ENCODE measurements around the gene SLC39A8.

GRCh38 chr4:102295153-102295862, 50.0 kb downstream of the SLC39A8 start:
- TF ChIP-seq, protein P1, sequence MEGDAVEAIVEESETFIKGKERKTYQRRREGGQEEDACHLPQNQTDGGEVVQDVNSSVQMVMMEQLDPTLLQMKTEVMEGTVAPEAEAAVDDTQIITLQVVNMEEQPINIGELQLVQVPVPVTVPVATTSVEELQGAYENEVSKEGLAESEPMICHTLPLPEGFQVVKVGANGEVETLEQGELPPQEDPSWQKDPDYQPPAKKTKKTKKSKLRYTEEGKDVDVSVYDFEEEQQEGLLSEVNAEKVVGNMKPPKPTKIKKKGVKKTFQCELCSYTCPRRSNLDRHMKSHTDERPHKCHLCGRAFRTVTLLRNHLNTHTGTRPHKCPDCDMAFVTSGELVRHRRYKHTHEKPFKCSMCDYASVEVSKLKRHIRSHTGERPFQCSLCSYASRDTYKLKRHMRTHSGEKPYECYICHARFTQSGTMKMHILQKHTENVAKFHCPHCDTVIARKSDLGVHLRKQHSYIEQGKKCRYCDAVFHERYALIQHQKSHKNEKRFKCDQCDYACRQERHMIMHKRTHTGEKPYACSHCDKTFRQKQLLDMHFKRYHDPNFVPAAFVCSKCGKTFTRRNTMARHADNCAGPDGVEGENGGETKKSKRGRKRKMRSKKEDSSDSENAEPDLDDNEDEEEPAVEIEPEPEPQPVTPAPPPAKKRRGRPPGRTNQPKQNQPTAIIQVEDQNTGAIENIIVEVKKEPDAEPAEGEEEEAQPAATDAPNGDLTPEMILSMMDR (IDR thresholded peaks at IDR 0.05; ENCODE audit: insufficient read depth, low read length), result no peak
- TF ChIP-seq, protein P2, sequence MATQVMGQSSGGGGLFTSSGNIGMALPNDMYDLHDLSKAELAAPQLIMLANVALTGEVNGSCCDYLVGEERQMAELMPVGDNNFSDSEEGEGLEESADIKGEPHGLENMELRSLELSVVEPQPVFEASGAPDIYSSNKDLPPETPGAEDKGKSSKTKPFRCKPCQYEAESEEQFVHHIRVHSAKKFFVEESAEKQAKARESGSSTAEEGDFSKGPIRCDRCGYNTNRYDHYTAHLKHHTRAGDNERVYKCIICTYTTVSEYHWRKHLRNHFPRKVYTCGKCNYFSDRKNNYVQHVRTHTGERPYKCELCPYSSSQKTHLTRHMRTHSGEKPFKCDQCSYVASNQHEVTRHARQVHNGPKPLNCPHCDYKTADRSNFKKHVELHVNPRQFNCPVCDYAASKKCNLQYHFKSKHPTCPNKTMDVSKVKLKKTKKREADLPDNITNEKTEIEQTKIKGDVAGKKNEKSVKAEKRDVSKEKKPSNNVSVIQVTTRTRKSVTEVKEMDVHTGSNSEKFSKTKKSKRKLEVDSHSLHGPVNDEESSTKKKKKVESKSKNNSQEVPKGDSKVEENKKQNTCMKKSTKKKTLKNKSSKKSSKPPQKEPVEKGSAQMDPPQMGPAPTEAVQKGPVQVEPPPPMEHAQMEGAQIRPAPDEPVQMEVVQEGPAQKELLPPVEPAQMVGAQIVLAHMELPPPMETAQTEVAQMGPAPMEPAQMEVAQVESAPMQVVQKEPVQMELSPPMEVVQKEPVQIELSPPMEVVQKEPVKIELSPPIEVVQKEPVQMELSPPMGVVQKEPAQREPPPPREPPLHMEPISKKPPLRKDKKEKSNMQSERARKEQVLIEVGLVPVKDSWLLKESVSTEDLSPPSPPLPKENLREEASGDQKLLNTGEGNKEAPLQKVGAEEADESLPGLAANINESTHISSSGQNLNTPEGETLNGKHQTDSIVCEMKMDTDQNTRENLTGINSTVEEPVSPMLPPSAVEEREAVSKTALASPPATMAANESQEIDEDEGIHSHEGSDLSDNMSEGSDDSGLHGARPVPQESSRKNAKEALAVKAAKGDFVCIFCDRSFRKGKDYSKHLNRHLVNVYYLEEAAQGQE (IDR thresholded peaks at IDR 0.05; ENCODE audit: insufficient replicate concordance, low read depth), result no peak
- TF ChIP-seq POLR2AphosphoS5 (IDR thresholded peaks at IDR 0.05; ENCODE audit: low read depth) (no peak), GABPA (IDR thresholded peaks at IDR 0.05; ENCODE audit: low read depth) (no peak), SPI1 (IDR thresholded peaks at IDR 0.05; ENCODE audit: borderline replicate concordance, low read depth) (no peak)

Measured in HL-60 (cell line).